K562 (cell line): ENCODE measurements around the gene DGKB. TPM values are rescaled to one million over a fixed set of nuclear protein-coding genes. Genes with fewer than 3 reads are reported as not detected.

Experiments used
- ATAC-seq: fragments of 200-7000 bp; cut with Tn5 transposase; 3 replicates; pipeline ENCODE4 v1.9.1; 2020; ENCODE audit warnings: moderate library complexity
- BruUV-seq: library from RNA; stranded (reverse); fragments of 400-500 nt; replicated peaks from 2 replicates; lab custom pipeline; 2021; lab: Mats Ljungman, UMichigan
- CTCF ChIA-PET: fragments of 300-600 bp; formaldehyde crosslinking; extraction: SDS; loops from one replicate; lab custom pipeline; 2021; ENCODE audit warnings: low intra/inter-chr PET ratio; lab: Yijun Ruan, JAX
- POLR2A ChIA-PET: fragments of 300-600, 350-650 bp; sonication (Branson Sonifier 250); formaldehyde crosslinking; extraction: SDS; loops from one replicate; lab custom pipeline; 2021; ENCODE audit warnings: antibody characterized with exemption, inconsistent platforms; lab: Yijun Ruan, JAX
- DNase-seq, 4 experiments: peaks; one replicate each; pipeline versions ENCODE4 v3.0.0 to v3.0.0-alpha.2; 2011 to 2018; ENCODE audit warnings: low spot score in 3 of 4, mixed read lengths in 3 of 4; ENCODE audit errors: extremely low read depth in 1 of 4
- FAIRE-seq: peaks from 2 replicates; lab custom pipeline; 2011; peaks lifted over from hg19 to GRCh38; lab: Jason Lieb, UNC
- H2AFZ ChIP-seq: 2 replicates; pipeline ENCODE4 v1.6.0; 2011; ENCODE audit warnings: low read depth, low read length, control low read depth, inconsistent platforms
- H3K27ac ChIP-seq: fragments of 200-600 bp; 3 replicates; pipeline ENCODE4 v1.8.0; 2011; ENCODE audit warnings: low read depth, mild to moderate bottlenecking, control low read depth, inconsistent platforms, low read length, moderate library complexity, mixed read lengths; ENCODE audit errors: extremely low read depth
- H3K27me3 ChIP-seq, 2 experiments: fragments of 300-600 bp in 1 of 2; 2 replicates in 1 of 2; 3 replicates in 1 of 2; pipeline versions ENCODE4 v1.6.0 to v1.8.0; 2011; ENCODE audit warnings: inconsistent platforms in 2 of 2, low read length in 2 of 2, mild to moderate bottlenecking in 1 of 2, mixed read lengths in 1 of 2, moderate library complexity in 1 of 2; ENCODE audit not compliant: control insufficient read depth in 2 of 2, insufficient read depth in 2 of 2
- H3K36me3 ChIP-seq: fragments of 300-600 bp; 3 replicates; pipeline ENCODE4 v1.8.0; 2011; ENCODE audit warnings: mild to moderate bottlenecking, low read length, inconsistent platforms; ENCODE audit not compliant: control insufficient read depth, insufficient read depth
- H3K4me1 ChIP-seq, 2 experiments: fragments of 200-600 bp in 1 of 2; replicated peaks in 1 of 2; 2 replicates in 1 of 2; 3 replicates in 1 of 2; pipeline versions ENCODE4 v1.5.1 to v1.8.0; 2011; ENCODE audit warnings: inconsistent platforms in 2 of 2, low read length in 2 of 2, mild to moderate bottlenecking in 1 of 2, mixed read lengths in 1 of 2, moderate library complexity in 1 of 2; ENCODE audit not compliant: control insufficient read depth in 2 of 2, insufficient read depth in 2 of 2
- H3K4me2 ChIP-seq: 2 replicates; pipeline ENCODE4 v1.6.1; 2011; ENCODE audit warnings: low read length, control low read depth, inconsistent platforms, mixed read lengths; ENCODE audit not compliant: insufficient read depth
- H3K4me3 ChIP-seq: fragments of 200-600 bp; sonication (generic), shearing (Covaris generic); 2 replicates; pipeline ENCODE4 v1.5.1; 2016; ENCODE audit warnings: control low read depth, inconsistent platforms
- H3K79me2 ChIP-seq: fragments of 200-600 bp; 3 replicates; pipeline ENCODE4 v1.8.0; 2011; ENCODE audit warnings: low read length, inconsistent platforms; ENCODE audit not compliant: control insufficient read depth, insufficient read depth
- H3K9ac ChIP-seq, 2 experiments: 2 replicates each; pipeline versions ENCODE4 v1.6.0 to v1.6.1; 2011; ENCODE audit warnings: low read depth in 2 of 2, low read length in 2 of 2, control low read depth in 1 of 2, inconsistent platforms in 1 of 2, mild to moderate bottlenecking in 1 of 2, mixed read lengths in 1 of 2; ENCODE audit not compliant: insufficient read depth in 1 of 2
- H3K9me1 ChIP-seq: one replicate; pipeline ENCODE4 v1.6.0; 2011; ENCODE audit warnings: inconsistent platforms, mild to moderate bottlenecking, low read length, moderate library complexity; ENCODE audit not compliant: control insufficient read depth, insufficient read depth
- H3K9me3 ChIP-seq: replicated peaks from 2 replicates; pipeline ENCODE4 v1.5.1; 2011; ENCODE audit warnings: low read depth, low read length, inconsistent platforms; ENCODE audit not compliant: control insufficient read depth, insufficient read depth
- H4K20me1 ChIP-seq: replicated peaks from 2 replicates; pipeline ENCODE4 v1.6.1; 2011; ENCODE audit warnings: low read length, inconsistent platforms, mixed read lengths; ENCODE audit not compliant: control insufficient read depth, insufficient read depth
- CEBPB ChIP-seq: fragments of 450-650 bp; IDR thresholded peaks from 2 replicates; pipeline ENCODE4 v1.6.1; 2016; ENCODE audit warnings: missing genetic modification characterization, missing compliant biosample characterization
- GATA2 ChIP-seq: sonication (generic); formaldehyde crosslinking; IDR thresholded peaks from 2 replicates; pipeline ENCODE4 v1.4.0; 2020; ENCODE audit warnings: mild to moderate bottlenecking, missing genetic modification reagents
- OTX1 ChIP-seq: fragments of 450-650 bp; formaldehyde crosslinking; IDR thresholded peaks from 2 replicates; pipeline ENCODE4 v1.4.0; 2022; ENCODE audit warnings: mild to moderate bottlenecking
- PHF20 ChIP-seq: fragments of 450-650 bp; IDR thresholded peaks from 2 replicates; pipeline ENCODE4 v1.6.1; 2018; ENCODE audit not compliant: partially characterized antibody
- PKNOX1 ChIP-seq: fragments of 450-650 bp; IDR thresholded peaks from 2 replicates; pipeline ENCODE4 v1.6.1; 2016
- PTTG1 ChIP-seq: fragments of 450-650 bp; IDR thresholded peaks from 2 replicates; pipeline ENCODE4 v1.6.1; 2016; ENCODE audit warnings: low read depth, mild to moderate bottlenecking, missing genetic modification characterization, missing compliant biosample characterization
- SMAD1 ChIP-seq: fragments of 150-350 bp; IDR thresholded peaks from 2 replicates; pipeline ENCODE4 v1.6.1; 2014; ENCODE audit warnings: low read length, low read depth; ENCODE audit not compliant: partially characterized antibody
- YY1 ChIP-seq, 3 experiments: IDR thresholded peaks; 2 replicates each; pipeline ENCODE4 v1.6.1; 2011; ENCODE audit warnings: low read length in 2 of 3, mild to moderate bottlenecking in 2 of 3, moderate library complexity in 2 of 3, borderline replicate concordance in 1 of 3, control low read depth in 1 of 3, low read depth in 1 of 3; ENCODE audit not compliant: insufficient read depth in 3 of 3, insufficient replicate concordance in 2 of 3, control insufficient read depth in 1 of 3, insufficient read length in 1 of 3; ENCODE audit errors: extremely low read depth in 1 of 3
- ZNF699 ChIP-seq: fragments of 250-450 bp; sonication (Bioruptor Pico); IDR thresholded peaks from 2 replicates; pipeline ENCODE4 v1.8.0; 2021; ENCODE audit warnings: mild to moderate bottlenecking, moderate library complexity; ENCODE audit not compliant: insufficient replicate concordance
- WGBS: fragments of 100-300 bp; shearing (Covaris generic); methylation state at CpG from one replicate; pipeline ENCODE4 v1.1.6; 2016; ENCODE audit warnings: low coverage, mixed read lengths; ENCODE audit not compliant: insufficient coverage; ENCODE audit errors: missing lambda C conversion rate; 5-methylcytosine and 5-hydroxymethylcytosine counted together
- in situ Hi-C: fragments of 300-500 bp; cut with MboI; formaldehyde crosslinking; loops from 4 replicates; pipeline ENCODE4 v1.15.0; 2018; ENCODE audit warnings: inconsistent platforms, mixed read lengths
- intact Hi-C: fragments of 100-400 bp; cut with micrococcal nuclease; formaldehyde crosslinking; loops from 2 replicates; pipeline ENCODE4 v1.14.2; 2022
- polyA plus RNA-seq, 8 experiments: library from polyadenylated mRNA; depleted of rRNA in 4 of 8; stranded (reverse) in 5 of 8; unstranded in 3 of 8; fragments of >200 nt; fragmentation: Nextera tagmentation in 2 of 8; fragmentation: Illumina TruSeq in 1 of 8; extraction: Ambion mirVana in 2 of 8; extraction: Trizol in 1 of 8; gene quantifications; 2 replicates each; pipeline versions ENCODE4 v1.2.1 to v1.2.3, GENCODE V29; 2011 to 2014; ENCODE audit warnings: inconsistent platforms in 1 of 8, missing spikeins in 1 of 8
- total RNA-seq, 7 experiments: library from RNA; depleted of rRNA in 6 of 7; stranded (reverse); fragments of >200 nt in 6 of 7; fragmentation: Illumina TruSeq in 2 of 7; extraction: Trizol in 2 of 7; gene quantifications; 2 replicates each; pipeline versions ENCODE4 v1.2.1 to v1.2.3, GENCODE V29; 2011 to 2021; ENCODE audit warnings: low replicate concordance in 1 of 7
- TF ChIP-seq, protein P1 (sequence below): fragments of 450-650 bp; formaldehyde crosslinking; IDR thresholded peaks from 2 replicates; pipeline ENCODE4 v1.4.0; 2020; ENCODE audit warnings: mild to moderate bottlenecking, moderate library complexity
- TF ChIP-seq, protein P2 (sequence below): fragments of 250-450 bp; sonication (Bioruptor Pico); IDR thresholded peaks from 2 replicates; pipeline ENCODE4 v1.8.0; 2021; ENCODE audit warnings: borderline replicate concordance, mild to moderate bottlenecking, moderate library complexity; ENCODE audit not compliant: poor library complexity, severe bottlenecking
- TF ChIP-seq, protein P3 (sequence below): fragments of 200-800 bp; sonication (Bioruptor generic); IDR thresholded peaks from 2 replicates; pipeline ENCODE4 v1.6.1; 2017; ENCODE audit warnings: missing genetic modification characterization, missing compliant biosample characterization

Gene DGKB
- total and polyA plus RNA-seq, 9 of the 15 experiments (the other 6 are each of a cell fraction or from before 2014, with no cell fraction given): 0.01 TPM; not detected in 8

DNA sequence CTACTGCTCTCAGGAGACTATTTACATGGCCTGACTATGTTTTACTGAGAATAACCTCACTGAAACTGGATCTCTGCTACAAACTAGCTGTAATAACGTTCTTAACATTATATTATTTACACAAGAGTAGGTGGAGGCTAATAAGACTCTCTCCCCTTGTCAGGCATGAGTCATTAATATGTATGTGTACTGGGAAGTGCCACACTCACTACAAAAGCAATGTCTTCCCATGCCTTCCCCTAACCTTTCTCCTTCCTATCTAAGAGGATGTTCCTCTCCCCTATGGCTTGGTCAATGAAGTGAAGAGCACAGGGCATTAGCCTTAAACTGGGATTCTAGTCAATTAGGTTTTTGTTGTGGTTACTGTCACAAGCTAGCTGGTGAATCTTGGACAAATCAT is 147.9 kb downstream of the DGKB start:
- no peaks in the 10 kb centered on the region for H3K36me3 ChIP-seq
- H3K27me3 ChIP-seq: no peaks in the 10 kb centered on the region
- H2AFZ ChIP-seq: no peak overlapping the region
- H4K20me1 ChIP-seq: no peaks in the 10 kb centered on the region
- no peaks in the 10 kb centered on the region for H3K4me1 ChIP-seq
- intact Hi-C loops: no loop called here
- H3K9ac ChIP-seq: no peak overlapping the region
- 7% methylated on average over 1 of the region's 1 CpG for WGBS
- H3K79me2 ChIP-seq: no peaks in the 10 kb centered on the region
- no peaks in the 10 kb centered on the region for H3K9me1 ChIP-seq
- CTCF ChIA-PET: no interaction called here
- no peak overlapping the region for H3K27ac ChIP-seq
- H3K9me3 ChIP-seq: no peaks in the 10 kb centered on the region; the same call in 1 of the 2 replicates
- in situ Hi-C loops: no loop called here
- DNase-seq (no peak), ATAC-seq (no peak), FAIRE-seq (no peak)
- H3K4me3 ChIP-seq: no peak overlapping the region
- no TSS peak for BruUV-seq
- no peak overlapping the region for H3K4me2 ChIP-seq
- POLR2A ChIA-PET: no interaction called here
- TF ChIP-seq, protein P1, sequence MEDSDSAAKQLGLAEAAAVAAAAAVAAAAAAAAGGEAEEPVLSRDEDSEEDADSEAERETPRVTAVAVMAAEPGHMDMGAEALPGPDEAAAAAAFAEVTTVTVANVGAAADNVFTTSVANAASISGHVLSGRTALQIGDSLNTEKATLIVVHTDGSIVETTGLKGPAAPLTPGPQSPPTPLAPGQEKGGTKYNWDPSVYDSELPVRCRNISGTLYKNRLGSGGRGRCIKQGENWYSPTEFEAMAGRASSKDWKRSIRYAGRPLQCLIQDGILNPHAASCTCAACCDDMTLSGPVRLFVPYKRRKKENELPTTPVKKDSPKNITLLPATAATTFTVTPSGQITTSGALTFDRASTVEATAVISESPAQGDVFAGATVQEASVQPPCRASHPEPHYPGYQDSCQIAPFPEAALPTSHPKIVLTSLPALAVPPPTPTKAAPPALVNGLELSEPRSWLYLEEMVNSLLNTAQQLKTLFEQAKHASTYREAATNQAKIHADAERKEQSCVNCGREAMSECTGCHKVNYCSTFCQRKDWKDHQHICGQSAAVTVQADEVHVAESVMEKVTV: no peak
- TF ChIP-seq, protein P2, sequence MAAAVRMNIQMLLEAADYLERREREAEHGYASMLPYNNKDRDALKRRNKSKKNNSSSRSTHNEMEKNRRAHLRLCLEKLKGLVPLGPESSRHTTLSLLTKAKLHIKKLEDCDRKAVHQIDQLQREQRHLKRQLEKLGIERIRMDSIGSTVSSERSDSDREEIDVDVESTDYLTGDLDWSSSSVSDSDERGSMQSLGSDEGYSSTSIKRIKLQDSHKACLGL: no peak
- no peak for TF ChIP-seq OTX1 (CRISPR knock-in tag)
- TF ChIP-seq, protein P3, sequence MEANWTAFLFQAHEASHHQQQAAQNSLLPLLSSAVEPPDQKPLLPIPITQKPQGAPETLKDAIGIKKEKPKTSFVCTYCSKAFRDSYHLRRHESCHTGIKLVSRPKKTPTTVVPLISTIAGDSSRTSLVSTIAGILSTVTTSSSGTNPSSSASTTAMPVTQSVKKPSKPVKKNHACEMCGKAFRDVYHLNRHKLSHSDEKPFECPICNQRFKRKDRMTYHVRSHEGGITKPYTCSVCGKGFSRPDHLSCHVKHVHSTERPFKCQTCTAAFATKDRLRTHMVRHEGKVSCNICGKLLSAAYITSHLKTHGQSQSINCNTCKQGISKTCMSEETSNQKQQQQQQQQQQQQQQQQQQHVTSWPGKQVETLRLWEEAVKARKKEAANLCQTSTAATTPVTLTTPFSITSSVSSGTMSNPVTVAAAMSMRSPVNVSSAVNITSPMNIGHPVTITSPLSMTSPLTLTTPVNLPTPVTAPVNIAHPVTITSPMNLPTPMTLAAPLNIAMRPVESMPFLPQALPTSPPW (CRISPR knock-in tag): no peak
- TF ChIP-seq PHF20: no peak
- no peak for TF ChIP-seq ZNF699 (CRISPR knock-in tag)
- TF ChIP-seq CEBPB: no peak
- no peak for TF ChIP-seq GATA2 (CRISPR knock-in tag)
- TF ChIP-seq PKNOX1: no peak
- no peak for TF ChIP-seq YY1 (IDR thresholded peaks at IDR 0.05; ENCODE audit: borderline replicate concordance in 1 of 3, control insufficient read depth in 1 of 3, extremely low read depth in 1 of 3, insufficient read depth in 3 of 3, insufficient read length in 1 of 3, insufficient replicate concordance in 2 of 3, low read depth in 1 of 3, low read length in 2 of 3)
- TF ChIP-seq PTTG1: no peak
- no peak for TF ChIP-seq SMAD1
